ENCODE data around the gene EHBP1.

EHBP1 gene

DNA sequence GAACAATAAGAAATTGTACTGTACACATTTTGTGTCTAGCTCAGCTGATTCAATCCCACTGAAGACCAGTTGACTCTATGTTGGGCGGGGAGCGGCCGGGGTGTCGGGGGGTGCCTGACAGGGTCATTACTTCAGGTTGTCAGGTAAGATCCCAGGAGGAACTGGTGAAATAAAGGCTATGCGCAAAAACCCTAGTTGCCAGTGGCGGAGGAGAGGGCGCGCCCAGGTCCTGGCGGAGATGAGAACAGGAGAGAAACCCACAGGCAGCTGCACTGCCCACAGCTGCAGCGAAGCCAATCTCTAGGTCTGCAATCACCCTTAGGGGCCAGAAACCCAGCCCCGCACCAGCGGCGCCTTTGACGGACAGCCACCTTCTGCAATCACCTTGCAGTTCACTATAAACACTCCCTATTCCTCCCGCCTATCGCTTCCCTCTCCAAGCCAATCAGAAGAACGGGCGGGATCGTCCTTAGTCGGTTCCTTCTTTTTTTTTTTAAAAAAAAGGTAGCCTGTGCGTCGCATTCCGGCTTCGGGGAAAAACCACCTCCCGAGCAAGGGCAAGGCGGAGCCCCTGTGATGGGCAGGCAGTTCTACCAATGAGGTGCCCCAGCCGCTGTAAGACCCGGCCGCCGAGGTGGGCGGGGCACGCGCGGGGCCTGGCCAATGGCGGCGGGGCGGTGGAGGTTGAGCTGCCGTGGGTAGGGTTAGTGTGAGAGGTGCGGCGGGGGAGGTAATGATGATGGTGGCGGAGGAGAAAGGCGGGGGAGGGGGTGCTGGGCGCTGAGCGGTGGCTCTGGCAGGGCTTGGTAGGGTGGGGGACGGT is at the start of gene EHBP1:
EHBP1 (plus strand) TSS at position 707 of the 823 bp plus-strand sequence. CDS start 1,479 bp downstream, outside the sequence.
- ChIA-PET POLR2A (ENCODE audit: low non-redundant PET) (interaction anchor here (0.6 to 0.8 kb wide), 6 partner anchors 127 to 1571 kb away, joined by 3 to 8 read pairs (median 4); no protein-coding TSS in a partner anchor), CTCF (interaction anchor here (0.6 kb wide), 2 partner anchors 17 to 222 kb away, joined by 3 to 4 read pairs; no protein-coding TSS in a partner anchor)
- DNase-seq (ENCODE audit: low spot score), result peak; percentile 99
- H3K27ac ChIP-seq, result peak within 1 kb of the TSS; percentile 92
- TF ChIP-seq CTCF (conservative IDR thresholded peaks at IDR 0.05; ENCODE audit: low read depth), result no peak

DNA sequence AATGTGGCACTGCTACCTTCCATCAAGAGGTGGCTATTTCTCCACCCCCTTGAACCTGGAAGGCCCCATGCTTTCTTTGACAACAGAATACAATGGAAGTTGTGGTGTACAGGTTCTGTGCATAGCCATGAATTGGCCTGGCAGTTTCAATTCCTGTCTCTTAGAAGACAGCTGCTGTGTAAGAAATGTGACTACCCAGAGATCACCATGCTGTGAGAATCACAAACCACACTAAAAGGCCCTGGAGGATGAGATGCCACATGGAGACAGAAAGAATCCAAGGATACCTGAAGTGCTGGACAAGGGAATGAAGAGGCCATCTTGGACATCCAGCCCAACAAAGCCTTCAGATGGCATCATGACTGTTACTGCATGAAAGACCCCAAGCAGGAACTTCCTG is 47.7 kb upstream of the EHBP1 start:
- TF ChIP-seq CTCF (conservative IDR thresholded peaks at IDR 0.05; ENCODE audit: low read depth), result no peak
- ChIA-PET POLR2A (ENCODE audit: low non-redundant PET) (no interaction called here), CTCF (no interaction called here)
- H3K27ac ChIP-seq, result no peak overlapping the region
- DNase-seq (ENCODE audit: low spot score), result no peak

DNA sequence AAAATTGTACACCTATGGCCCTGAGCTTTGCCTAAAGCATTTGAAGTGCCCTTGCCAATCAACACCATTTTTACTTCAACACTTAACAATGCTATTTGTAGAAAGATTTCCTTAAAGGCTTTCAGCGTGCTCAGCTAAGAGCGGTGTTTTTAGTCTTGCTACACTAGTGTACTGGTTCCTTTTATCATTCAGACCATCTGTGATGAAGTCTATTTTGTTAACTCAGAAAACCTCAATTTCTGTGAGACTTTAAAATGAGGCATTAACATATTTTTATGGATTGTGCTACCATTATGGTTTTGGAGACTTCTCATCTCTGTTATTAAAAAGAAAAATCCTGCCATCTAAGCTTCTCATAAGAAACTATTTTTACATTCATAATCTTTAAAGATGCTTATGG is 46.6 kb upstream of the EHBP1 start:
- TF ChIP-seq CTCF (conservative IDR thresholded peaks at IDR 0.05; ENCODE audit: low read depth), result no peak
- CTCF ChIA-PET, result interaction anchor here (0.6 kb wide), 1 partner anchor 98 kb away, joined by 3 read pairs; no protein-coding TSS in a partner anchor
- H3K27ac ChIP-seq, result no peak overlapping the region
- DNase-seq (ENCODE audit: low spot score), result no peak
- POLR2A ChIA-PET (ENCODE audit: low non-redundant PET), result no interaction called here

DNA sequence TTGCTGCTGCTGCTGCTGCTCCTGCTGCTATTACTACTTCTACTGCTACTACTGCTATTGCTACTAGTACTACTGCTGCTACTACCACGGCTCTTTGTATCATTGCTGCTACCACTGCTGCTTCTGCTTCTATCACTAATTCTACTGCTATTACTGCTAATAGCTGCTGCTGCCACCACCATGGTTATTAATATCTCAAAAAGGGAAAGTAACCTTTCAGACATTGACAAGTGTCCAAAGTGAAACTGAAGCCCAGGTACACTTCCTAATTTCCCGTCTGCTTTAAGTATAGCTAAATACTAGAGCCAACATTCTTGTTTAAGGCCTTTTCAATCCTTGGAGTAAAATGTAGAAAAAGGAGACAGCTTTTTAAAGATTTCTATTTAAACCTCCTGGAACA is 45.4 kb upstream of the EHBP1 start:
- H3K27ac ChIP-seq, result no peak overlapping the region
- CTCF ChIA-PET, result interaction anchor here (0.6 kb wide), 1 partner anchor 104 kb away, joined by 3 read pairs; no protein-coding TSS in a partner anchor
- no peak for TF ChIP-seq CTCF (conservative IDR thresholded peaks at IDR 0.05; ENCODE audit: low read depth)
- POLR2A ChIA-PET (ENCODE audit: low non-redundant PET), result no interaction called here
- DNase-seq (ENCODE audit: low spot score), result no peak

GRCh38 chr2:62660582-62661262 is 44.8 kb upstream of the EHBP1 start:
- TF ChIP-seq CTCF (conservative IDR thresholded peaks at IDR 0.05; ENCODE audit: low read depth), result no peak
- CTCF ChIA-PET, result interaction anchor here (0.6 kb wide), 1 partner anchor 104 kb away, joined by 3 read pairs; no protein-coding TSS in a partner anchor
- peak; percentile 65 for DNase-seq (ENCODE audit: low spot score)
- peak overlapping the region; percentile 55; the same call in 1 of the 2 replicates for H3K27ac ChIP-seq
- POLR2A ChIA-PET (ENCODE audit: low non-redundant PET), result no interaction called here

- ChIA-PET CTCF (no interaction called here), POLR2A (ENCODE audit: low non-redundant PET) (interaction anchor here (0.6 kb wide), 1 partner anchor 1904 kb away, joined by 3 read pairs; no protein-coding TSS in a partner anchor)
- no peak for DNase-seq (ENCODE audit: low spot score)
- peak overlapping the region; percentile 55; the same call in 1 of the 2 replicates for H3K27ac ChIP-seq
- TF ChIP-seq CTCF (conservative IDR thresholded peaks at IDR 0.05; ENCODE audit: low read depth), result no peak
These were observed 44.3 kb upstream of the EHBP1 start for GRCh38 chr2:62661263-62661635.
